Cortex of kidney (tissue), 1 donor: ENCODE data around the gene RNF144A.

Experiments used
- DNase-seq: peaks from one replicate; lab custom pipeline; 2025; lab: John Stamatoyannopoulos, UW

RNF144A gene

GRCh38 chr2:6947929-6948676, 30.9 kb downstream of the RNF144A start:
- no peak for DNase-seq

- DNase-seq: no peak
Observed at GRCh38 chr2:6948677-6949351, 31.6 kb downstream of the RNF144A start.

GRCh38 chr2:6951046-6951445, 33.8 kb downstream of the RNF144A start:
- DNase-seq: no peak

- DNase-seq: no peak
Observed at GRCh38 chr2:6952101-6952500, 34.9 kb downstream of the RNF144A start.

- DNase-seq: no peak
Observed at GRCh38 chr2:6954586-6954985, 37.4 kb downstream of the RNF144A start.

GRCh38 chr2:6955511-6956136, 38.4 kb downstream of the RNF144A start:
- no peak for DNase-seq

GRCh38 chr2:6956566-6956965, 39.4 kb downstream of the RNF144A start:
- DNase-seq: no peak

- DNase-seq: no peak
Observed at GRCh38 chr2:6957031-6957714, 40.0 kb downstream of the RNF144A start.

GRCh38 chr2:6957910-6958615, 40.9 kb downstream of the RNF144A start:
- no peak for DNase-seq

- DNase-seq: no peak
Observed at GRCh38 chr2:6958616-6959235, 41.5 kb downstream of the RNF144A start.

GRCh38 chr2:6959751-6960150, 42.5 kb downstream of the RNF144A start:
- no peak for DNase-seq

GRCh38 chr2:6960659-6961058, 43.4 kb downstream of the RNF144A start:
- no peak for DNase-seq

GRCh38 chr2:6963727-6964126, 46.5 kb downstream of the RNF144A start:
- no peak for DNase-seq

GRCh38 chr2:6965071-6965795, 48.0 kb downstream of the RNF144A start:
- DNase-seq: no peak

- no peak for DNase-seq
Observed at GRCh38 chr2:6966446-6966940, 49.3 kb downstream of the RNF144A start.

GRCh38 chr2:6967301-6967700, 50.1 kb downstream of the RNF144A start:
- no peak for DNase-seq

GRCh38 chr2:6968319-6969100, 51.3 kb downstream of the RNF144A start:
- no peak for DNase-seq

- DNase-seq: no peak
Observed at GRCh38 chr2:6970551-6970950, 53.3 kb downstream of the RNF144A start.

- no peak for DNase-seq
Observed at GRCh38 chr2:6970976-6971480, 53.8 kb downstream of the RNF144A start.

- DNase-seq: no peak
Observed at GRCh38 chr2:6971502-6971901, 54.3 kb downstream of the RNF144A start.
